ENCODE data around the gene CDKAL1.

DNA sequence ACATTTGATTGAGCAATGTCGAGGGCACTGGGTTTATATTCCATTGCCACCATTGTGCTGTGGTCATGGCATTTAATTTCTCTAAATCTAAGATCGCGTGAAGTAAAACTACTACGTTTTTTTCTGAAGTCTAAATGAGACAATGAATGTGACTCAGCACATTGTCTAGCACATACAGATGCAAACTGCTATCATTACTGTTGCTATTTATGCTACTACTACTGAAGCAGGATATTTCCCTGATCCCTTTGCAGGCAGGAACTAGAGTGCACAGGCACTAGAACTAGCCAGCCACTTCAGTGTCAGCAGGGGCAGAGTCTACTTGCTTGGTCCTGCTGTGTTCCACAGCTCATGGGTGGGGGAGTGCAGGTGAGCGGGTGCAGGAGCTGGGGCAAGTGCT lies 449.7 kb downstream of the CDKAL1 start:
- TF ChIP-seq, protein P1, sequence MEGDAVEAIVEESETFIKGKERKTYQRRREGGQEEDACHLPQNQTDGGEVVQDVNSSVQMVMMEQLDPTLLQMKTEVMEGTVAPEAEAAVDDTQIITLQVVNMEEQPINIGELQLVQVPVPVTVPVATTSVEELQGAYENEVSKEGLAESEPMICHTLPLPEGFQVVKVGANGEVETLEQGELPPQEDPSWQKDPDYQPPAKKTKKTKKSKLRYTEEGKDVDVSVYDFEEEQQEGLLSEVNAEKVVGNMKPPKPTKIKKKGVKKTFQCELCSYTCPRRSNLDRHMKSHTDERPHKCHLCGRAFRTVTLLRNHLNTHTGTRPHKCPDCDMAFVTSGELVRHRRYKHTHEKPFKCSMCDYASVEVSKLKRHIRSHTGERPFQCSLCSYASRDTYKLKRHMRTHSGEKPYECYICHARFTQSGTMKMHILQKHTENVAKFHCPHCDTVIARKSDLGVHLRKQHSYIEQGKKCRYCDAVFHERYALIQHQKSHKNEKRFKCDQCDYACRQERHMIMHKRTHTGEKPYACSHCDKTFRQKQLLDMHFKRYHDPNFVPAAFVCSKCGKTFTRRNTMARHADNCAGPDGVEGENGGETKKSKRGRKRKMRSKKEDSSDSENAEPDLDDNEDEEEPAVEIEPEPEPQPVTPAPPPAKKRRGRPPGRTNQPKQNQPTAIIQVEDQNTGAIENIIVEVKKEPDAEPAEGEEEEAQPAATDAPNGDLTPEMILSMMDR (IDR thresholded peaks at IDR 0.05) = no peak
- no peak for TF ChIP-seq RELA (CRISPR knock-in tag; IDR thresholded peaks at IDR 0.05; ENCODE audit: borderline replicate concordance)
- TF ChIP-seq, protein P2, sequence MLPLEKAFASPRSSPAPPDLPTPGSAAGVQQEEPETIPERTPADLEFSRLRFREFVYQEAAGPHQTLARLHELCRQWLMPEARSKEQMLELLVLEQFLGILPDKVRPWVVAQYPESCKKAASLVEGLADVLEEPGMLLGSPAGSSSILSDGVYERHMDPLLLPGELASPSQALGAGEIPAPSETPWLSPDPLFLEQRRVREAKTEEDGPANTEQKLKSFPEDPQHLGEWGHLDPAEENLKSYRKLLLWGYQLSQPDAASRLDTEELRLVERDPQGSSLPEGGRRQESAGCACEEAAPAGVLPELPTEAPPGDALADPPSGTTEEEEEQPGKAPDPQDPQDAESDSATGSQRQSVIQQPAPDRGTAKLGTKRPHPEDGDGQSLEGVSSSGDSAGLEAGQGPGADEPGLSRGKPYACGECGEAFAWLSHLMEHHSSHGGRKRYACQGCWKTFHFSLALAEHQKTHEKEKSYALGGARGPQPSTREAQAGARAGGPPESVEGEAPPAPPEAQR (CRISPR knock-in tag; IDR thresholded peaks at IDR 0.05) = no peak
- no peak for TF ChIP-seq PRRX2 (CRISPR knock-in tag; IDR thresholded peaks at IDR 0.05)
- no peak for TF ChIP-seq NR3C1 (CRISPR knock-in tag; conservative IDR thresholded peaks at IDR 0.05; ENCODE audit: low read depth)
- no peak for TF ChIP-seq JUN (CRISPR knock-in tag; IDR thresholded peaks at IDR 0.05)
- TF ChIP-seq SP1 (CRISPR knock-in tag; conservative IDR thresholded peaks at IDR 0.05) = no peak
- TF ChIP-seq, protein P3, sequence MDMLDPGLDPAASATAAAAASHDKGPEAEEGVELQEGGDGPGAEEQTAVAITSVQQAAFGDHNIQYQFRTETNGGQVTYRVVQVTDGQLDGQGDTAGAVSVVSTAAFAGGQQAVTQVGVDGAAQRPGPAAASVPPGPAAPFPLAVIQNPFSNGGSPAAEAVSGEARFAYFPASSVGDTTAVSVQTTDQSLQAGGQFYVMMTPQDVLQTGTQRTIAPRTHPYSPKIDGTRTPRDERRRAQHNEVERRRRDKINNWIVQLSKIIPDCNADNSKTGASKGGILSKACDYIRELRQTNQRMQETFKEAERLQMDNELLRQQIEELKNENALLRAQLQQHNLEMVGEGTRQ (CRISPR knock-in tag; IDR thresholded peaks at IDR 0.05) = no peak
- TF ChIP-seq, protein P4, sequence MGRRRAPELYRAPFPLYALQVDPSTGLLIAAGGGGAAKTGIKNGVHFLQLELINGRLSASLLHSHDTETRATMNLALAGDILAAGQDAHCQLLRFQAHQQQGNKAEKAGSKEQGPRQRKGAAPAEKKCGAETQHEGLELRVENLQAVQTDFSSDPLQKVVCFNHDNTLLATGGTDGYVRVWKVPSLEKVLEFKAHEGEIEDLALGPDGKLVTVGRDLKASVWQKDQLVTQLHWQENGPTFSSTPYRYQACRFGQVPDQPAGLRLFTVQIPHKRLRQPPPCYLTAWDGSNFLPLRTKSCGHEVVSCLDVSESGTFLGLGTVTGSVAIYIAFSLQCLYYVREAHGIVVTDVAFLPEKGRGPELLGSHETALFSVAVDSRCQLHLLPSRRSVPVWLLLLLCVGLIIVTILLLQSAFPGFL (CRISPR knock-in tag; IDR thresholded peaks at IDR 0.05; ENCODE audit: borderline replicate concordance) = no peak
- no peak for TF ChIP-seq TEAD4 (CRISPR knock-in tag; IDR thresholded peaks at IDR 0.05)
- TF ChIP-seq ESRRA (CRISPR knock-in tag; IDR thresholded peaks at IDR 0.05; ENCODE audit: borderline replicate concordance) = no peak
- TF ChIP-seq ZNF263 (CRISPR knock-in tag; IDR thresholded peaks at IDR 0.05; ENCODE audit: low read depth) = no peak
